ENCODE results near the gene CUX1.

Gene CUX1

DNA sequence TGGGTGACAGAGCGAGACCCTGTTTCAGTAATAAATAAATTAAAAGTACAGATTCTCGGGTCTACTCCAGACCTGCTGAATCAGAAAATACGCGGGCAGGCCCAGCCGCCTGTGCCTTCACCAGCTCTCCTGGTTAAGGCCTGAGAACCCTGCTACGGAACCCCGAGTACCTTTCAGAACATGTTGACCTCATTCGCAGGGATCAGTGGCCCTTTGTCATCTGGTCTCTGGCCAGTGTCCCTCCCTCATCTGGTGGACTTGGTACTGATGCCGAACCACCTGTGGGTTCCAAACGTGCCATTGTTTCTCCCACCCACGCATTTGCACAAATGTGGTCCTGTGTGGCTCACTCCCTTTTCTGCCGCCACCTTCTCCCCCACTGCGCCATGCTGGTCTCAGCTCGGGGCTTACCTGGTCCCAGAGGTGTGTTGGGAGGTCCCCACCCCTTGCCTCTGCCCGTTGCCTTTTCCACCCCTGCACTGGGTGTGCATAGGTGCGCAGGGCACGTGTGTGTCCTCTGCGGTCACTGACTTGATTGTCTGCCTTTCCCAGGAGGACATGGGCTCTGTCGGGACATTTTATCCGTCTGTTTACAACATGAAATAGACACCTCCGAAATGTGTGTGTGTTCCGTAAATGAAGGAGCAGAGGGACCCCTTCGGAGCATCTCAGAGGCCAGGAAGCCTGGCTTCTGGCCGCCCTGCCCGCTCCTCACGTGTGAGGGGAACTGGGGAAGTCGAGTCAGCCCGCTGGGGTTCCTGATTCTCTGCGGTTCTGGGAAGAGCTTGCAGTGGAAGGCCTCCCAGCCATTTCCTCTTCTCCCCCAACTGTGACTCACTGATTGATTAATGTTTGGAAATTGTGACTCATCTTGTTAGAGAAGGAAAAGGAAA is 135.2 kb downstream of the CUX1 start:
- no peak for DNase-seq (ENCODE audit: low read depth, low spot score)

GRCh38 chr7:101953248-101953819 is 135.9 kb downstream of the CUX1 start:
- DNase-seq (ENCODE audit: low read depth, low spot score) = no peak

DNA sequence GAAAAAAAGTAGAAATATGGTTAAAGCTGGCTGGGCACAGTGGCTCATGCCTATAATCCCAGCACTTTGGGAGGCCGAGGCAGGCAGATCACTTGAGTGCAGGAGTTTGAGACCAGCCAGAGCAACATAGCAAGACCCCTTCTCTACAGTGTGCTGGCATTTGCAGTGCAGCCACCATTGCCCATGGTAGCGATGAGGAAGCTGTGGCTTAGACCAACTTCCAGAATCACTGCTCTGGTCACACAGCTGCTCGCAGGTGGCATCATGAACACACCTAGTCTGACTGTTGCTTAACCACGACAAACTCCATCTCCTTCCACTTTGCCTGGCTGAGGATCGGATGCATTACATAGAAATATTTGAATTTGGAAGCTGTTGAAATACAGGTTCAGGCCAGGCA is 137.1 kb downstream of the CUX1 start:
- no peak for DNase-seq (ENCODE audit: low read depth, low spot score)

GRCh38 chr7:101956130-101956529 is 138.7 kb downstream of the CUX1 start:
- no peak for DNase-seq (ENCODE audit: low read depth, low spot score)

- DNase-seq (ENCODE audit: low read depth, low spot score) = no peak
These were observed 140.5 kb downstream of the CUX1 start for GRCh38 chr7:101957744-101958525.

DNA sequence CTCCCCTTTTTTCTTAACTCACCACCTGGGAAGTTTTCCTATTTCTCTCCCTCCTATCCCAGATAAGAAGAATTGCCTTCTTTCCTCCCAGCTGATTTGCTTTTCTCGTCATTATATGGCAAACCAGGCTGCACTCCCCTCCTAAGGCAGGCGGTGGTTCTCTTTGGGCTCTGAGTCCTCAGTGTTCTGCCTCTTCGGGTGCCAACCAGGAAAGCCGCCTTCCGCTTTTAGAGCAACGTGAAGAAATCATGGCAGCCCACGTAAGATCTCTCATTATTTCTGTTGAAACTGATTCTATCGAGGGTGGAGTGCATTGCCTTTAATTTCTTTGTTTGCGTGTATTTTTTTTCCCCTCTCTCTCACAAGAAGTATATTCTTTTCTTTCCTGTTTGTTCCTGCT is 141.9 kb downstream of the CUX1 start:
- no peak for DNase-seq (ENCODE audit: low read depth, low spot score)

- DNase-seq (ENCODE audit: low read depth, low spot score) = no peak
These were observed 142.4 kb downstream of the CUX1 start for GRCh38 chr7:101959829-101960228.

DNA sequence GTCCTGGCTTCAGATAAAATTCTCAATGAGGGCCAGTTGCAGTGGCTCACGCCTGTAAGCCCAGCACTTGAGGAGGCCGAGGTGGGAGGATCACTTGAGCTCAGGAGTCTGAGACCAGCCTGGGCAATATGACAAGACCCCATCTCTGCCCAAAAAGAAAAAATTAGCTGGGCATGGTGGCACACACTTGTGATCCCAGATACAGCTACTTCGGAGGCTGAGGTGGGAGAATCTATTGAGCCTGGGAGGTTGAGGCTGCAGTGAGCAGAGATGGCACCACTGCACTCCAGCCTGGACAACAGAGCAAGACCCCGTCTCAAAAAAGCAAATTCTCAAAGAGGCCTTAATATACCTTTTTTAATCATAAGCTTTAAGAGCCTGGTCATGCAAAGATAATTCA is 142.9 kb downstream of the CUX1 start:
- no peak for DNase-seq (ENCODE audit: low read depth, low spot score)

DNA sequence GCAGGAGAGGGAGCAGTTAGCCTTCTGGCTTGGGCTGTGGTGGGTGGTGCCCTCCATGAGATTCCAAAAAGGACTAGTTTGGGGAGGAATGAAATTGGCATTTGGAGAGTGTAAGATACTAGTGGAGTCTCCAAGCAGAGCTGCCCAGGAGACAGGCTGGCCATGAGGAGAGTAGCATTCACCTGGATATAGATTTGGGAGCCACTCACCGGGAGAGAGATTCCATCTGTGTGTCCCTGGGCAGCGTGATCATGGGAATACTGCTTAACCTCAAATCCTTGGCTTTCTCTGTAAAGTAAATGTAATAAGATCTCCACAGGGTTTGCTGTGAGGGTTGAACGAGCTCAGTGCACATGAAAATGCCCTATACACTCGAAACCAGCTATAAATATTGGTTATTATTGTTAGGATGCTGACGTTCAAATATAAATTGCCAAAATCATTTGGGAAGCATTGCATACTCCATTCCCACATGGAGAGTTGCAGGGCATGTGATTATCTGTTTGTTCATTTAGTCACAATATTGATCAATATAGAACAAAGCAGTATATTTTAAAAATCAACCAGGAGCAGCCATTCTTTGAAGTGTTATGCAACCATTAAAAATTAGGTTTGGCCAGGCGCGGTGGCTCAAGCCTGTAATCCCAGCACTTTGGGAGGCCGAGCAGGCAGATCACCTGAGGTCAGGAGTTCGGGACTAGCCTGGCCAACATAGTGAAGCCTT is 143.7 kb downstream of the CUX1 start:
- no peak for DNase-seq (ENCODE audit: low read depth, low spot score)

DNA sequence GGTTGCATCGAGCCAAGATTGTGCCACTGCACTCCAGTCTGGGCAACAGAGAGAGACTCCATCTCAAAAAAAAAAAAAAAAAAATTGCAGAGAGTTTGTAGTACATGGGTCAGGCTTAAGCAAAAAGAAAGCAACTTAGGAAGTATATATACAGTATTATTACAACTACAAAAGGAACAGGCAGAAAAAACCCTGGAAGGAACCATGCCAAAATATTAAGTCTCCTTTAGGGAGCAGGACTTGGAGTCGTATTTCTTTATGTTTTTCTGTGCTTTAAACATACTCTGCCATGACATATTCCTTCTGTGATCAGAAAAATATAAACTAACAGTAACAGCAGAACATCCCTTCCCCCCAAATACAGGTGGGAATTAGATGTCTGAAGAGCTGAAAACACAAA is 144.4 kb downstream of the CUX1 start:
- DNase-seq (ENCODE audit: low read depth, low spot score) = no peak

- DNase-seq (ENCODE audit: low read depth, low spot score) = no peak
These were observed 146.3 kb downstream of the CUX1 start for GRCh38 chr7:101963693-101964092.

GRCh38 chr7:101964680-101965452 is 147.4 kb downstream of the CUX1 start:
- no peak for DNase-seq (ENCODE audit: low read depth, low spot score)

GRCh38 chr7:101968720-101969466 is 151.5 kb downstream of the CUX1 start:
- no peak for DNase-seq (ENCODE audit: low read depth, low spot score)

DNA sequence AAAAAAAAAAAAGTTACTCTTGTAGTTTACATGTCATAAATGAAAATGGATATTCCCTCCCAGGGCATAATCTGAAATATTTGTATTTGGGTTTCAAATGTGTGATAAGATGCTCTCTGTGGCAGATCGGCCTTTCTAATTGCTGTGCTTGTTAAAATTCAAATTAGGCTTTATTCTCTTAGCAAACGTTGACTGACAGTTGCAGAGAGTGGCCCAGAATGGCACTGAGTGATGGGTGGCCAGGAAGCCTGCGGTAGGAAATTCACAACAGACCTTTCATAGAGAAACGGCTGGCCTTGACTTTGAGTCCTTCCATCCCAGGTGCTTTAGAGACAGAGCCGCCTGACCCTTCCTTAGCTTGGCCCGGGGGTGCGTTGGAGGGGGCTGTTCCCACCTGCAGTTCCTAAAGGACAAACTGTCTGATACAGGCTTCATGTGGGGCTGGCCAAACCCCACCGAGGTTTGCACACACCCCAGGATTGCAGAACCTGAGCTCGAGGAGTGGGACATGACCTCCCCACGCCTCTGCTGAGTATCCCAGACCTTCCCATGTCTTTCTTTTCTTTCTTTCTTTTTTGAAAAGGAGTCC is 152.7 kb downstream of the CUX1 start:
- no peak for DNase-seq (ENCODE audit: low read depth, low spot score)

DNA sequence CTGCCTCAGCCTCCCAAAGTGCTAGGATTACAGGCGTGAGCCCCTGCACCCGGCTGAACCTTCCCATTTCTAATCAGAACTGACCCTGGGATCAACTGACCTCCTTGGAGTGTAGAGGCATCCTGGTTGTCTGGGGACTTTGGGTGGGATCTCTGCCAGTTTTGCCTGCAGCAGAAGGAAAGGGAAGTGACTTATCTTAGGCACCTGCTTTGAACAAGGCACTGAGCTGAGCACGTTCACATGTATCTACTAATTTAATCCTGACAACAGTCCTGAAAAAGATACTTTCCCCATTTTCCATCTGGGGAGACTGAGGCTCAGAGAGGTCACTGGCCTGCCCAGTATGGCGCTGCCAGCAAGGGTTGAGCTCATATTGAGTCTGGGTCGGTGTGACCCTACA is 153.4 kb downstream of the CUX1 start:
- DNase-seq (ENCODE audit: low read depth, low spot score) = no peak

DNA sequence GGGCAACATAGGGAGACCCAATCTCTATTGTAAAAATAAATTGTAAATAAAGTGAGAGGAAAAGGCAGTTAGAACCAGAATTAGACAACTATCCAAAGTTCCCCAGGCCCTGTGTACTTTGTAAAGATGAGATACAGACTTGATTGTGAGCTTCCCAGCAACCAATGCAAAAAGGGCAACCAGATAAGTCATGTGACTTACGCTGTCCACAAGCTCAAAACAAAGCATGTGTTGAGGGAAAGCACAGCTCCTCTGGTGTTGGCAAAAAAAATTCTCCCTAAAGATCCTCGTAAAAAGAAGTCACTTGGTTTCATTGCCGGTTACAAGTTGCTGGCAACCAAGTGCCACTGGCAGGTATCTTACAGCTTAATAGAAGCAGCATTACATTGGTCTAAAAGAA is 154.0 kb downstream of the CUX1 start:
- no peak for DNase-seq (ENCODE audit: low read depth, low spot score)

- DNase-seq (ENCODE audit: low read depth, low spot score) = no peak
These were observed 155.2 kb downstream of the CUX1 start for GRCh38 chr7:101972627-101973026.

- DNase-seq (ENCODE audit: low read depth, low spot score) = no peak
These were observed 155.7 kb downstream of the CUX1 start for GRCh38 chr7:101973130-101973529.

DNA sequence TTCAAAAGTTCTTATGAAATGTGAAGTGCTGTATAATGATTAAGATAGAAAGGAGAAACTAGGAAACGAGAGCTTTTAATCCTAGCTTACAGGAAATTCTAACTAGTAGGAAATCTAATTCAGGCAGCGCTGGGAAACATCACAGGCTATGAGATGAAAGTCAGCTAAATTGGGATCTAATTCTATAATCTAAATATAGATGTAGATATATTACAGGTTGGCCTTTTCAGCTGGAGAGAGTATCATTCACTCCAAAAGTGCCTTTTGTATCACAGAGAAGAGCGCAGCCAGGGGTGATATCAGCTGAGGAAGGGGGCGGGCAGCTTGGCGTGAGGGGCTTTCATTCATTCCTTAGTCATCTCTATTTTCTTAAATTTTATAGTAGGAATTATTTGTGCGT is 157.0 kb downstream of the CUX1 start:
- no peak for DNase-seq (ENCODE audit: low read depth, low spot score)

GRCh38 chr7:101975046-101975445 is 157.6 kb downstream of the CUX1 start:
- no peak for DNase-seq (ENCODE audit: low read depth, low spot score)

All from activated CD4-positive, CD25-positive, alpha-beta regulatory T cell treated with anti-CD3 and anti-CD28 coated beads, Interleukin-2, amount 50 U/mL, for 16 hours (primary cell).